ENCODE measurements around the gene ZNF185.
A peak's percentile ranks its signal among the peaks of the same experiment; 100 is the strongest.
"Not testable (repeated sequence)": the region's sequence is repeated elsewhere in the genome, so short reads cannot be mapped to it uniquely, and the experiment has no call there.

ZNF185 gene

GRCh38 chrX:152895724-152896420, 2.0 kb upstream of the ZNF185 start:
- DNase-seq (ENCODE audit: low read depth in 2 of 2), result no peak

GRCh38 chrX:152896450-152896849, 1.4 kb upstream of the ZNF185 start:
- no peak for DNase-seq (ENCODE audit: low read depth in 2 of 2)

GRCh38 chrX:152898442-152898841, 575 bp downstream of the ZNF185 start:
- DNase-seq (ENCODE audit: low read depth in 2 of 2), result no peak

- no peak for DNase-seq (ENCODE audit: low read depth in 2 of 2)
These were observed 1.4 kb downstream of the ZNF185 start for GRCh38 chrX:152899111-152899873.

GRCh38 chrX:152899874-152900719, 2.2 kb downstream of the ZNF185 start:
- no peak for DNase-seq (ENCODE audit: low read depth in 2 of 2)

GRCh38 chrX:152900937-152901445, 3.1 kb downstream of the ZNF185 start:
- DNase-seq (ENCODE audit: low read depth in 2 of 2), result no peak

GRCh38 chrX:152901816-152902501, 4.1 kb downstream of the ZNF185 start:
- no peak for DNase-seq (ENCODE audit: low read depth in 2 of 2)

- no peak for DNase-seq (ENCODE audit: low read depth in 2 of 2)
These were observed 4.6 kb downstream of the ZNF185 start for GRCh38 chrX:152902502-152902820.

GRCh38 chrX:152903589-152903988, 5.7 kb downstream of the ZNF185 start:
- DNase-seq (ENCODE audit: low read depth in 2 of 2), result no peak

- DNase-seq (ENCODE audit: low read depth in 2 of 2), result peak; percentile 3 to 17
These were observed 6.5 kb downstream of the ZNF185 start for GRCh38 chrX:152904151-152905080.

GRCh38 chrX:152905081-152905420, 7.2 kb downstream of the ZNF185 start:
- no peak for DNase-seq (ENCODE audit: low read depth in 2 of 2)

- DNase-seq (ENCODE audit: low read depth in 2 of 2), result no peak
These were observed 9.3 kb downstream of the ZNF185 start for GRCh38 chrX:152907084-152907651.

GRCh38 chrX:152908486-152908885, 10.6 kb downstream of the ZNF185 start:
- DNase-seq (ENCODE audit: low read depth in 2 of 2), result no peak

- not testable (repeated sequence) for DNase-seq (ENCODE audit: low read depth in 2 of 2)
These were observed 12.2 kb downstream of the ZNF185 start for GRCh38 chrX:152910018-152910417.

GRCh38 chrX:152912106-152912505, 14.2 kb downstream of the ZNF185 start:
- no peak for DNase-seq (ENCODE audit: low read depth in 2 of 2)

- no peak for DNase-seq (ENCODE audit: low read depth in 2 of 2)
These were observed 14.8 kb downstream of the ZNF185 start for GRCh38 chrX:152912641-152913040.

- DNase-seq (ENCODE audit: low read depth in 2 of 2), result no peak
These were observed 15.5 kb downstream of the ZNF185 start for GRCh38 chrX:152913346-152913745.

GRCh38 chrX:152913910-152914309, 16.0 kb downstream of the ZNF185 start:
- no peak for DNase-seq (ENCODE audit: low read depth in 2 of 2)

- no peak for DNase-seq (ENCODE audit: low read depth in 2 of 2)
These were observed 17.8 kb downstream of the ZNF185 start for GRCh38 chrX:152915541-152916241.

All from stimulated activated CD8-positive, alpha-beta memory T cell treated with anti-CD3 and anti-CD28 coated beads, Interleukin-7, amount 100 ng/mL, for 4 hours (primary cell).